Liver (tissue), 9 donors: ENCODE data around the gene DYNC1I2. TPM values are rescaled to one million over a fixed set of nuclear protein-coding genes. Genes with fewer than 3 reads are reported as not detected.

Experiments used
- DNase-seq: peaks from one replicate; pipeline ENCODE4 v3.0.0-alpha.2; 2017; ENCODE audit warnings: low spot score
- H3K27ac ChIP-seq, 2 donors: one replicate each; pipeline ENCODE4 v1.7.0; 2013; ENCODE audit warnings: inconsistent platforms in 2 of 2, low read length in 2 of 2, control low read depth in 1 of 2, low read depth in 1 of 2, mild to moderate bottlenecking in 1 of 2
- H3K27me3 ChIP-seq, 4 donors: one replicate each; pipeline versions ENCODE4 v1.6.1 to v1.7.0; 2013; ENCODE audit warnings: low read length in 3 of 4, inconsistent platforms in 1 of 4, mild to moderate bottlenecking in 1 of 4, moderate library complexity in 1 of 4; ENCODE audit not compliant: control insufficient read depth in 4 of 4, insufficient read depth in 4 of 4
- H3K36me3 ChIP-seq, 4 donors: one replicate each; pipeline versions ENCODE4 v1.6.1 to v1.7.0; 2013; ENCODE audit warnings: low read length in 3 of 4, mild to moderate bottlenecking in 3 of 4, low read depth in 1 of 4, moderate library complexity in 1 of 4; ENCODE audit not compliant: control insufficient read depth in 4 of 4, insufficient read depth in 3 of 4
- H3K4me1 ChIP-seq, 4 donors: one replicate each; pipeline versions ENCODE4 v1.6.1 to v1.7.0; 2013; ENCODE audit warnings: low read length in 3 of 4, mild to moderate bottlenecking in 3 of 4, moderate library complexity in 1 of 4; ENCODE audit not compliant: control insufficient read depth in 4 of 4, insufficient read depth in 4 of 4
- H3K4me3 ChIP-seq, 3 donors: one replicate each; pipeline versions ENCODE4 v1.6.1 to v1.7.0; 2013; ENCODE audit warnings: low read length in 3 of 3, control low read depth in 1 of 3, low read depth in 1 of 3, mild to moderate bottlenecking in 1 of 3
- H3K9ac ChIP-seq, 2 donors: one replicate each; pipeline ENCODE4 v1.7.0; 2013; ENCODE audit warnings: low read length in 2 of 2, mild to moderate bottlenecking in 2 of 2, moderate library complexity in 2 of 2, control low read depth in 1 of 2, low read depth in 1 of 2
- H3K9me3 ChIP-seq, 4 donors: one replicate each; pipeline versions ENCODE4 v1.6.1 to v1.7.0; 2013; ENCODE audit warnings: low read length in 3 of 4; ENCODE audit not compliant: control insufficient read depth in 4 of 4
- EGR1 ChIP-seq, 2 donors: IDR thresholded peaks; 2 replicates each; pipeline ENCODE4 v1.6.1; 2016 to 2018; ENCODE audit warnings: antibody characterized with exemption in 2 of 2, low read depth in 2 of 2
- FOXA1 ChIP-seq: IDR thresholded peaks from 2 replicates; pipeline ENCODE4 v1.6.1; 2016; ENCODE audit warnings: antibody characterized with exemption
- FOXA2 ChIP-seq: IDR thresholded peaks from 2 replicates; pipeline ENCODE4 v1.6.1; 2016; ENCODE audit warnings: antibody characterized with exemption
- GABPA ChIP-seq, 2 donors: IDR thresholded peaks in 1 of 2; conservative IDR thresholded peaks in 1 of 2; 2 replicates each; pipeline ENCODE4 v1.6.1; 2016; ENCODE audit warnings: antibody characterized with exemption in 2 of 2, mild to moderate bottlenecking in 1 of 2, moderate library complexity in 1 of 2
- HNF4A ChIP-seq, 2 donors: conservative IDR thresholded peaks; 2 replicates each; pipeline ENCODE4 v1.6.1; 2016; ENCODE audit warnings: antibody characterized with exemption in 2 of 2, mild to moderate bottlenecking in 2 of 2
- HNF4G ChIP-seq: IDR thresholded peaks from 2 replicates; pipeline ENCODE4 v1.6.1; 2016; ENCODE audit warnings: antibody characterized with exemption
- JUND ChIP-seq, 2 donors: IDR thresholded peaks; 2 replicates each; pipeline ENCODE4 v1.6.1; 2016; ENCODE audit warnings: antibody characterized with exemption in 2 of 2
- NR2F2 ChIP-seq: IDR thresholded peaks from 2 replicates; pipeline ENCODE4 v1.6.1; 2016; ENCODE audit warnings: antibody characterized with exemption
- RAD21 ChIP-seq, 2 donors: IDR thresholded peaks; 2 replicates each; pipeline ENCODE4 v1.6.1; 2016; ENCODE audit warnings: antibody characterized with exemption in 2 of 2, mild to moderate bottlenecking in 2 of 2
- RXRA ChIP-seq, 2 donors: IDR thresholded peaks; 2 replicates each; pipeline ENCODE4 v1.6.1; 2017 to 2018; ENCODE audit warnings: antibody characterized with exemption in 2 of 2, mild to moderate bottlenecking in 1 of 2
- SP1 ChIP-seq: IDR thresholded peaks from 2 replicates; pipeline ENCODE4 v1.6.1; 2018; ENCODE audit warnings: antibody characterized with exemption, mild to moderate bottlenecking
- TAF1 ChIP-seq: conservative IDR thresholded peaks from 2 replicates; pipeline ENCODE4 v1.6.1; 2016; ENCODE audit warnings: antibody characterized with exemption, mild to moderate bottlenecking
- YY1 ChIP-seq: IDR thresholded peaks from 2 replicates; pipeline ENCODE4 v1.6.1; 2016; ENCODE audit warnings: antibody characterized with exemption, mild to moderate bottlenecking
- WGBS: extraction: QIAGEN DNeasy Blood & Tissue Kit; methylation state at CpG from one replicate; pipeline ENCODE4 v1.1.7; 2013; 5-methylcytosine and 5-hydroxymethylcytosine counted together
- polyA plus RNA-seq, 2 donors: library from polyadenylated mRNA; stranded (reverse) in 1 of 2; unstranded in 1 of 2; fragments of 200-250 nt in 1 of 2; fragments of >200 nt in 1 of 2; fragmentation: Nextera tagmentation in 1 of 2; extraction: Ambion mirVana in 1 of 2; gene quantifications; one replicate each; pipeline versions ENCODE4 v1.2.1 to v1.2.3, GENCODE V29; 2013 to 2015
- total RNA-seq, 2 donors: library from RNA; depleted of rRNA; stranded (reverse); fragments of >200 nt; gene quantifications; one replicate each; pipeline ENCODE4 v1.2.3, GENCODE V29; 2014
- TF ChIP-seq, protein P1 (sequence below): fragments of 150-350 bp; IDR thresholded peaks from 2 replicates; pipeline ENCODE4 v1.5.1; 2017; ENCODE audit warnings: improper control_type of control experiment, low read depth, low read length; ENCODE audit not compliant: missing input control
- TF ChIP-seq, protein P2 (sequence below): IDR thresholded peaks from 2 replicates; pipeline ENCODE4 v1.6.1; 2016; ENCODE audit warnings: antibody characterized with exemption
- TF ChIP-seq, protein P3 (sequence below): IDR thresholded peaks from 2 replicates; pipeline ENCODE4 v1.6.1; 2016; ENCODE audit warnings: antibody characterized with exemption, mild to moderate bottlenecking
- TF ChIP-seq, protein P4 (sequence below): IDR thresholded peaks from 2 replicates; pipeline ENCODE4 v1.6.1; 2016; ENCODE audit warnings: antibody characterized with exemption
- TF ChIP-seq, protein P5 (sequence below): IDR thresholded peaks from 2 replicates; pipeline ENCODE4 v1.6.1; 2016; ENCODE audit warnings: antibody characterized with exemption
- donor health status: healthy.
- donor health status: healthy.
- donor health status: healthy.
- donor health status: healthy.
- donor health status: healthy.

Gene DYNC1I2
- total and polyA plus RNA-seq, 4 donors, result 20.4 to 45.2 (median 28.1) TPM

DNA sequence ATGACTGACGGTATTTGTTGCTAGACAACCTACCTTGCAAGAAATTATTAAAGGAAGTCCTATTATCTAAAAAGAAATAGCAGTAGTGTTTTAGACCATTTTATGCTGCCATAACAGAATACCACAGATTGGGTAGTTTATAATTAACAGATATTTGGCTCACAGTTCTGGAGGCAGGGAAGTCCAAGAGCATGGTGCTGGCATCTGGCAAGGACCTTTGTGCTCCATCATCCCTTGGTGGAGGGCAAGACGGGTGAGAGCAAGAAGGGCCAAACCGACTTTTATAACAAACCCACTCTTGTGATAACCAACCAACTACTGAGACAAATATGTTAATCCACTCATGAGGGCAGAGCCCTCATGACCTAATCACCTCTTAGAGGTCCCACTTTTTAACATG lies 91.2 kb downstream of the DYNC1I2 start:
- no peak overlapping the region for H3K9ac ChIP-seq
- no peaks in the 10 kb centered on the region for H3K36me3 ChIP-seq
- H3K9me3 ChIP-seq, result peaks cover 1 to 10% (median 4%) of the 10 kb centered on the region in 4 donors
- no peak for DNase-seq
- no peaks in the 10 kb centered on the region for H3K27me3 ChIP-seq
- H3K4me3 ChIP-seq, result no peak overlapping the region
- no peak overlapping the region for H3K27ac ChIP-seq
- H3K4me1 ChIP-seq, result no peaks in the 10 kb centered on the region
- WGBS, result 99% methylated on average over 3 of the region's 3 CpGs
- no peak for TF ChIP-seq EGR1 (IDR thresholded peaks at IDR 0.05; ENCODE audit: low read depth in 2 of 2)

DNA sequence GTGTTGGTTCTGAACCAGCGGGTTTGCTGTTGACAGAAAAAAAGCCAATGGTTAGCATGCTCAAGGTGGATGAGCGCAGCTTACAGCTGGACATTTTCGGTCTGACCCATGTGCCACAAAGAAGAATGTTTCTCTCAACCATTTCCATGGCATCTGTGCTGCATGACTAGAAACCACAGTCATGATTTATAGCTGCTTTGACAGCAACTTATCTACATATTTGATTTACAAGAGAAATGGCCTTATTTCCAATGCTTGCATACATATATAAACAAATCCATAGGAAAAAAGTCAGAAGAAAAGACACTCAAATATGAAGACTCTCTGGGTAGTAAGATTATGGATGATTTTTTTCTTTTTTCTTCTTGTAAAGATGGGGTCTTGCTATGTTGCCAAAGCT lies 98.2 kb downstream of the DYNC1I2 start:
- H3K27me3 ChIP-seq, result no peaks in the 10 kb centered on the region
- H3K36me3 ChIP-seq, result peaks cover 0 to 2% (median 0%) of the 10 kb centered on the region in 4 donors
- H3K4me1 ChIP-seq, result no peaks in the 10 kb centered on the region
- no peak for TF ChIP-seq RXRA (IDR thresholded peaks at IDR 0.05)
- TF ChIP-seq HNF4G, result no peak
- TF ChIP-seq, protein P1, sequence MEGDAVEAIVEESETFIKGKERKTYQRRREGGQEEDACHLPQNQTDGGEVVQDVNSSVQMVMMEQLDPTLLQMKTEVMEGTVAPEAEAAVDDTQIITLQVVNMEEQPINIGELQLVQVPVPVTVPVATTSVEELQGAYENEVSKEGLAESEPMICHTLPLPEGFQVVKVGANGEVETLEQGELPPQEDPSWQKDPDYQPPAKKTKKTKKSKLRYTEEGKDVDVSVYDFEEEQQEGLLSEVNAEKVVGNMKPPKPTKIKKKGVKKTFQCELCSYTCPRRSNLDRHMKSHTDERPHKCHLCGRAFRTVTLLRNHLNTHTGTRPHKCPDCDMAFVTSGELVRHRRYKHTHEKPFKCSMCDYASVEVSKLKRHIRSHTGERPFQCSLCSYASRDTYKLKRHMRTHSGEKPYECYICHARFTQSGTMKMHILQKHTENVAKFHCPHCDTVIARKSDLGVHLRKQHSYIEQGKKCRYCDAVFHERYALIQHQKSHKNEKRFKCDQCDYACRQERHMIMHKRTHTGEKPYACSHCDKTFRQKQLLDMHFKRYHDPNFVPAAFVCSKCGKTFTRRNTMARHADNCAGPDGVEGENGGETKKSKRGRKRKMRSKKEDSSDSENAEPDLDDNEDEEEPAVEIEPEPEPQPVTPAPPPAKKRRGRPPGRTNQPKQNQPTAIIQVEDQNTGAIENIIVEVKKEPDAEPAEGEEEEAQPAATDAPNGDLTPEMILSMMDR, result no peak
- TF ChIP-seq EGR1 (IDR thresholded peaks at IDR 0.05; ENCODE audit: low read depth in 2 of 2), result no peak
- TF ChIP-seq, protein P2, sequence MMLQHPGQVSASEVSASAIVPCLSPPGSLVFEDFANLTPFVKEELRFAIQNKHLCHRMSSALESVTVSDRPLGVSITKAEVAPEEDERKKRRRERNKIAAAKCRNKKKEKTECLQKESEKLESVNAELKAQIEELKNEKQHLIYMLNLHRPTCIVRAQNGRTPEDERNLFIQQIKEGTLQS, result no peak
- TF ChIP-seq RAD21 (IDR thresholded peaks at IDR 0.05), result no peak
- TF ChIP-seq JUND (IDR thresholded peaks at IDR 0.05), result no peak
- TF ChIP-seq, protein P3, sequence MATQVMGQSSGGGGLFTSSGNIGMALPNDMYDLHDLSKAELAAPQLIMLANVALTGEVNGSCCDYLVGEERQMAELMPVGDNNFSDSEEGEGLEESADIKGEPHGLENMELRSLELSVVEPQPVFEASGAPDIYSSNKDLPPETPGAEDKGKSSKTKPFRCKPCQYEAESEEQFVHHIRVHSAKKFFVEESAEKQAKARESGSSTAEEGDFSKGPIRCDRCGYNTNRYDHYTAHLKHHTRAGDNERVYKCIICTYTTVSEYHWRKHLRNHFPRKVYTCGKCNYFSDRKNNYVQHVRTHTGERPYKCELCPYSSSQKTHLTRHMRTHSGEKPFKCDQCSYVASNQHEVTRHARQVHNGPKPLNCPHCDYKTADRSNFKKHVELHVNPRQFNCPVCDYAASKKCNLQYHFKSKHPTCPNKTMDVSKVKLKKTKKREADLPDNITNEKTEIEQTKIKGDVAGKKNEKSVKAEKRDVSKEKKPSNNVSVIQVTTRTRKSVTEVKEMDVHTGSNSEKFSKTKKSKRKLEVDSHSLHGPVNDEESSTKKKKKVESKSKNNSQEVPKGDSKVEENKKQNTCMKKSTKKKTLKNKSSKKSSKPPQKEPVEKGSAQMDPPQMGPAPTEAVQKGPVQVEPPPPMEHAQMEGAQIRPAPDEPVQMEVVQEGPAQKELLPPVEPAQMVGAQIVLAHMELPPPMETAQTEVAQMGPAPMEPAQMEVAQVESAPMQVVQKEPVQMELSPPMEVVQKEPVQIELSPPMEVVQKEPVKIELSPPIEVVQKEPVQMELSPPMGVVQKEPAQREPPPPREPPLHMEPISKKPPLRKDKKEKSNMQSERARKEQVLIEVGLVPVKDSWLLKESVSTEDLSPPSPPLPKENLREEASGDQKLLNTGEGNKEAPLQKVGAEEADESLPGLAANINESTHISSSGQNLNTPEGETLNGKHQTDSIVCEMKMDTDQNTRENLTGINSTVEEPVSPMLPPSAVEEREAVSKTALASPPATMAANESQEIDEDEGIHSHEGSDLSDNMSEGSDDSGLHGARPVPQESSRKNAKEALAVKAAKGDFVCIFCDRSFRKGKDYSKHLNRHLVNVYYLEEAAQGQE, result no peak
- no peak for TF ChIP-seq NR2F2
- TF ChIP-seq FOXA2, result no peak
- TF ChIP-seq, protein P4, sequence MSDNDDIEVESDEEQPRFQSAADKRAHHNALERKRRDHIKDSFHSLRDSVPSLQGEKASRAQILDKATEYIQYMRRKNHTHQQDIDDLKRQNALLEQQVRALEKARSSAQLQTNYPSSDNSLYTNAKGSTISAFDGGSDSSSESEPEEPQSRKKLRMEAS, result no peak
- no peak for TF ChIP-seq TAF1
- TF ChIP-seq HNF4A (conservative IDR thresholded peaks at IDR 0.05), result no peak
- no peak for TF ChIP-seq FOXA1
- TF ChIP-seq SP1, result no peak
- no peak for TF ChIP-seq YY1
- TF ChIP-seq, protein P5, sequence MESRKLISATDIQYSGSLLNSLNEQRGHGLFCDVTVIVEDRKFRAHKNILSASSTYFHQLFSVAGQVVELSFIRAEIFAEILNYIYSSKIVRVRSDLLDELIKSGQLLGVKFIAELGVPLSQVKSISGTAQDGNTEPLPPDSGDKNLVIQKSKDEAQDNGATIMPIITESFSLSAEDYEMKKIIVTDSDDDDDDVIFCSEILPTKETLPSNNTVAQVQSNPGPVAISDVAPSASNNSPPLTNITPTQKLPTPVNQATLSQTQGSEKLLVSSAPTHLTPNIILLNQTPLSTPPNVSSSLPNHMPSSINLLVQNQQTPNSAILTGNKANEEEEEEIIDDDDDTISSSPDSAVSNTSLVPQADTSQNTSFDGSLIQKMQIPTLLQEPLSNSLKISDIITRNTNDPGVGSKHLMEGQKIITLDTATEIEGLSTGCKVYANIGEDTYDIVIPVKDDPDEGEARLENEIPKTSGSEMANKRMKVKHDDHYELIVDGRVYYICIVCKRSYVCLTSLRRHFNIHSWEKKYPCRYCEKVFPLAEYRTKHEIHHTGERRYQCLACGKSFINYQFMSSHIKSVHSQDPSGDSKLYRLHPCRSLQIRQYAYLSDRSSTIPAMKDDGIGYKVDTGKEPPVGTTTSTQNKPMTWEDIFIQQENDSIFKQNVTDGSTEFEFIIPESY, result no peak
- no peak for TF ChIP-seq GABPA (IDR thresholded peaks at IDR 0.05 in 1 of 2, conservative IDR thresholded peaks at IDR 0.05 in 1 of 2)
- WGBS, result 98% methylated on average over 3 of the region's 3 CpGs
- no peaks in the 10 kb centered on the region for H3K9me3 ChIP-seq
- no peak overlapping the region for H3K27ac ChIP-seq
- no peak overlapping the region for H3K4me3 ChIP-seq
- H3K9ac ChIP-seq, result no peak overlapping the region
- no peak for DNase-seq
